SW480 (cell line): ENCODE data around the gene FFAR3.
A peak's percentile ranks its signal among the peaks of the same experiment; 100 is the strongest.
"Not testable (repeated sequence)": the region's sequence is repeated elsewhere in the genome, so short reads cannot be mapped to it uniquely, and the experiment has no call there.

Experiments used
- DNase-seq: peaks from one replicate; pipeline ENCODE4 v3.0.0-alpha.2; 2016; ENCODE audit warnings: low spot score

The FFAR3 gene

DNA sequence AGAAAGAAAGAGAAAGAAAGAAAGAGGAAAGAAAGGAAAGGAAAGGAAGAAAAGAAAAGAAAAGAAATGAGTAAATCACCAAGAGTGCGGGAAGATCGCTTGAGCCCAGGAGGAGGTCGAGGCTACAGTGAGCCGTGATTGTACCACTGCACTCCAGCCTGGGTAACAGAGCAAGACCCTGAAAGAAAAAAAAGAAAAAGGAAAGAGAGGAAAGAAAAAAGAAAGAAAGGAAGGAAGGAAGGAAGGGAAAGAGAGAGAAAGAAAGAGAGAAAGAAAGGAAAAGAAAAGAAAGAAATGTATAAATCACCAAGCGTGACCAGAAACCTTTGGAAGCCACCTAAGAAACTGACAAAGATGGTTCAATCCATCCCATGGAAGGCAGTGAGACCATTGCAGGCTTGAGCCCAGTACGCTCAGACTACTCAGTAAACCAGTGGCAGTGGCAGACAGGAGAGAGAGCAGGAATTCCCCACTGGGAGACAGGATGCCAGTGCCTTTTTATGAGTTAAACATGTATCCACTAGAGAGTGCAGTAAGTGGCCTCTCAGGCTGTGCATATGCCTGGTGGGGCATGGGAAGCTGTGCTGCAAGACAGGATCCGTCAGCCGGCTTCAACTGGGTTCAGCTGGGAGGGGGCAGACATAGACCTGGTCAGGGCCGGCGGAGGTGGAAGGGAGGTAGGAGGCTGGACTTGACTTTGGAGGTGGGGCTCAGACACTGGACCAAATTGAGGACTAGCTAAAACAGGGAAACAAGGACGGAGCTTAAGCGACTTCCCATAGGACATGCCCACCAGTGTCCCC is 17.4 kb downstream of the FFAR3 start:
- DNase-seq = peak; percentile 25

DNA sequence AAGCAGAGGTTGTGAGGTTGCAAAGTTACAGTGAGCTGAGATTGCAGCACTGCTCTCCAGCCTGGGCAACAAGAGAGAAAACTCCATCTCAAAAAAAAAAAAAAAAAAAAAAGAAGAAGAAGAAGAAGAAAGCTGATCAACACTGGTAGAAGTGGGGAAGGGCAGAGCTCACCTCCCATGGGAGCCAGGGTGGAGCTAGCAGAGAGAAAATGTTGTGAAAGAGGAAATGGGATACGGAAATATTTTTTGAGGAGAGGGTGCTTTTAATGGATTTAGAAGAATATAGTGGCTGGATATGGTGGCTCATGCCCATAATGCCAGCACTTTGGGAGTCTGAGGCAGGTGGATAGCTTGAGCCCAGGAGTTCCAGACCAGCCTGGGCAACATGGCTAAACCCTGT is 19.4 kb downstream of the FFAR3 start:
- no peak for DNase-seq

DNA sequence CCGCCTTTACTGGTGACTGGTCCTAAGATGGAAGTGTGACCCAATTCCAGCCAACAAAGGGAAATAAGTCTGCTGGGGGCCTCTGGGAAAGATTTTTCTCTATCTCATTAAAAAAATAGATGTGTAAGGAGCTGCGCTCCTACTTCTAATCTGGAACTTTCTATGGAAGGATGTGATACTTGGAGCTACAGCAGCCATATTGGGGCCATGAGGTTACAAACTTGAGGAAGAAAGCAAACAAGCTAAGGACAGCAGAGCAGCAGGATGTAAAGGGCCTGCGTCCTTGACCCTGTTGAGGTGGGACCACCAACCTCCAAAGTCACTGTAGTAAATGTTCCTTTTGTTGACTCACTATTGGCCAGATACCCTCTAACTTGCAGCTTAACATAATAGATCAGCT is 20.1 kb downstream of the FFAR3 start:
- DNase-seq = no peak

- DNase-seq = not testable (repeated sequence)
These were observed 21.3 kb downstream of the FFAR3 start for GRCh38 chr19:35379545-35379944.

- DNase-seq = no peak
These were observed 21.7 kb downstream of the FFAR3 start for GRCh38 chr19:35379992-35380391.

DNA sequence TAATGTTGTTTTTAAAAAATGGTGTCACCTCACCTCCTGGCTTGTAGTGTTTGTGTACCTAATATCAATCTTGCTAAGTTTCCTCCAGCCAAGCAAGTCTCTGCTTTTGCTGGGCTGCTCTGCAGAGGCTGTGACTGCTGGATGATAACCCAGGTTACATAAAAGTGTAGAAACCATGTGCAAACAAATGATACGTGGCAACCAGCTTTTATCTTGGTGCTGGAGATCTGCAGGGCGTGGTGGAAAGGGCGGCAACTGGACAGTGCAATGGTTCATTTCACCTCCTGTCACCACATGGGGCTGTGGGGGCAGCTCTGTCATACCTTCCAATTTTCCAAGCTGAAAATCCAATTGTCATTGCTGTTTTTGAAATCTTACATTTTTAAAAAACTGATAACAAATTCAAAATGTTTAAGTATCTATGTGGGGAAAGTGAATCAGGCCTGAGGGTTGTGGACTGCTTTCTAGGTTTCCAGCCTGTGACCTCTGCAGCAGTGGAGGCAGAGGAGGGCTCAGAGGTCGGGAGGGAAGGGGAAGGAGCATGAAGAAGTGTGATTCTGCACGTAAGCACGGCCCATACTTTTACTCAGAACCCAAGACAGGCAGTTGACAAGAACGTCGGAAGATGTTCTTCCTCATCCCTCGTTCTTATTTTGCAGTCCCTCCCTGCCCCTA is 22.3 kb downstream of the FFAR3 start:
- DNase-seq = no peak

DNA sequence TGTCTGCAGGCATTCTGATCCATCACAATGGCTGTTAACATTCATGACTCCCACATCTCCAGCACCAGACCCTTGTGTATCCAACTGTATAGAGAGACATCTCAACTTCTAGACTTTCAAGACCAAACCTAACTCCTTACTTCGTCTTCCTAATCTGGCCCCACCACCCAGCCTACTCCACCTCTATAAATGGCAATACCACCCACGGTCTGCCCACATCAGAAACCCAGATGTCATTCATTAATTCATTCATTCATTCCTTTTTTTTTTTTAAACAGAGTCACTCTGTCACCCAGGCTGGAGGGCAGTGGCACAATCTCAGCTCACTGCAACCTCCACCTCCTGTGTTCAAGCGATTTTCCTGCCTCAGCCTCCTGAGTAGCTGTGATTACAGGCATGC is 23.1 kb downstream of the FFAR3 start:
- DNase-seq = no peak

GRCh38 chr19:35381926-35382325 is 23.7 kb downstream of the FFAR3 start:
- no peak for DNase-seq

- no peak for DNase-seq
These were observed 25.3 kb downstream of the FFAR3 start for GRCh38 chr19:35383536-35383935.

DNA sequence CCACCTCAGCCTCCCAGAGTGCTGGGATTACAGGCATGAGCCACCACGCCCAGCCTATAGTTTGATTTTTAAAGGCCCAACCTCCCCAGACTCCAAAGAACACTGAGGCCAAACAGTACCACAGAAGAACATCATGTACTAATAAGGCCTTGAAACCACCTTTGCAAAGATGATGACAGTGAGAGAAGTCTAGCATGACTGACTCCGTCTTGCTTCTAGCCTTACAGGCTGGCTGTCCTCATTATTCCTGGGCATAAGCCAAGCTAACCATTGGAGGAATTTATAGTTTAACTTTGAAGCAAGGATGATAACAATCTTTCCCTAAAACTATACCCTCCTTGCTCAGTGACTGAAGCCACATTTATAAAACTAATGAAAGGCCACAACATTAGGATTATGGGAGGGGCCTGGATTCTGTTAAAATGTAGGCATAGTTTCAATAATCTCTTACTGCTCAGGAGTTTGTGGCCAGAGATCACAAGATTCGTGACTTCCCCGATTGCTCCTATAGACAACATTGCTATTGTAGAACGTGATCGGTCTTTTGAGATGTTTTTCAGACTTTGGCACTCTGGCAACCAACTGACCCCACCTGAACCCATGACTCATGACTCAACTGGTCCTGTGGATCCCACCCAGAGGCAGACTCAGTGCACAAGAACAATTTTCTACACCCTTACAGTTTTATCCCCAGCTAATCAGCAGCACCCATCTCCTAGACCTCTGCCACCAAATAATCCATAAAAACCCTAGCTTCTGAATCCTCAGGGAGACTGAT is 30.2 kb downstream of the FFAR3 start:
- DNase-seq = no peak

GRCh38 chr19:35389192-35389861 is 31.1 kb downstream of the FFAR3 start:
- DNase-seq = no peak

- no peak for DNase-seq
These were observed 34.8 kb downstream of the FFAR3 start for GRCh38 chr19:35392742-35393715.

DNA sequence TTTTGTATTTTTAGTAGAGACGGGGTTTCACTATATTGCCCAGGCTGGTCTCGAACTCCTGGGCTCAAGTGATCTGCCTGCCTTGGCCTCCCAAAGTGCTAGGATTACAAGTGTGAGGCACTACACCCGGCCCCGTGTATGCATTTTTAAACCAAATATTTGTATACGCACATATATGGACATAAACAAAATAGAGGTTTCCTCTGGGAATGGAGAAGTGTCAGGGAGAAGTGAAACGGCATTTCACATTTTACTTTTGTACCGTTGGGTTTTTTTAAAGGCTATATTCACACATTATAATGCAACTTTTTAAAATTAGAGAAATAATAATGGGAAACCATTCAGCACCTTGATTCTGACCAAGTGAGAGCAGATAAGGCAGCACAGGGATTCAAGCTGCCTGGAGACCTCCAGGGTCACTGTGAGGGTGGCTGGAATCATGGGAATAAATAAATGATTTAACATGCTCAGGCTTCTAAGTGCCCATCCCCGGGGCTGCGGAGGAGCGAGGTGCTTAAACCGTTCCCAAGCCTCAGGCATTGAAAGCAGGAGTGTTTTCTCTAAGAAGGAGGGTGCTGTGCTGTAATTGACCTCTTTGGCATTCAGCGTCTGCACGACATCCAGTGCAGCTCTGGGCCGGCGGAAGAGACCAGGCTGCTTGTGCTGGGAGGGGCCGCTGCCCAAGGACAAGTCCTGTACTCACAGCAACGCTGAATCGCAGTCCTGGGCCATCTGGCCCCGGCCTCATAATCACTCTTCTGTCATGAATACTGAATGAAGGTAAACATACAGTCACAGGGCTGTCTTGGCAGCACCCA is 37.3 kb downstream of the FFAR3 start:
- no peak for DNase-seq

GRCh38 chr19:35396240-35396885 is 38.1 kb downstream of the FFAR3 start:
- no peak for DNase-seq

DNA sequence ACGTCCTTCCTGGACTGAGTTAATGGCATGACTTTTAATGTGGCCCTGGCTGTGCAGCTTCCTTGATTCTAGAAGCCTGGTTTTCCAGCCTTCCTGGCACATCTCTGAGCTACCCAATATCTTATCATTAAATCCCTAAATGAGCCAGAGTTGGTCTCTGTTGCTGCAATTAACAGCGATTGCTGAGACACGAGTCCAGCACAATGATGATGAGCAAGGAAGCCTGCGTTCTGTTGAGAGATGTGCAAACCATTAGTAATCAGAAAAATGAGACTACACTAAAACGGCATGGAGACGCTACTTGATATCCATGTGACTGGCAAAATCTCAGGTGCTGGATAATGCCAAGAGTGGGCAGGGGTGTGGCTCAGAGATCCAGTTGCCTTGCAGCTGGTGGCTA is 38.8 kb downstream of the FFAR3 start:
- DNase-seq = no peak

DNA sequence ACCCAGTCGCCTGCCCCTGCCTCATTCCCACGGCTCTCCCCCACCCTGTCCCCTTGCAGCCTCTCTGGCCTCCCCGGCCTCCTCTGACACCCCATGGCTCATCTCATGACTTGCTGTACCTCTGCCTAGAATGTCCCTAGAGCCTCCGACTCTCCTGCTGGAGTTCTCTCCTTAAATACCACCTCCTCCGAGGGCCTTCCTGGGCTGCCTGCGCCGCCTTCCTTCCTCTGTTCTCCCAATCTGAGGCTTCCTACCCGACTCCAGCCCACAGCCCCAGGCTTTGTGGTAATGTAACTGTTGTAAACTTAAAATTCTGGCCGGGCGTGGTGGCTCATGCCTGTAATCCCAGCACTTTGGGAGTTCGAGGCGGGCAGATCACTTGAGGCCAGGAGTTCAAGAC is 40.3 kb downstream of the FFAR3 start:
- no peak for DNase-seq

DNA sequence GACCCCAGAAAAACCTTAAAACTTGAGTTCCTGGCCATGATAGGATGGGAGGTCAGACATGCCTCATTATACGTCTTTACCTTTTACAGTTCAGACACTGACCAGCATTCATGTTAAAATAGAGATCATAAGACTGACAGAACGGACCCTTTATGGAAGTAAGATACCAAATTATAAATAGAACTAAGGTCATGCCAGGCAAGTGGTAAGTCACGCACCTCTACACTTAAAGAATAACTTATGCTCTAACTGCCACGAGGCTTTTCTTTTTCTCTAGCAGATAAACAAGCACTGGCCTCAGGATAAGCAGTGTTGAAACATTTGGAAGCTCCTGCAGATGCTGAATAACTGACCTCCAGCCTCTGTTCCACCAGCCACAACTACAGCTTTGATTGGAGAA is 41.0 kb downstream of the FFAR3 start:
- DNase-seq = no peak

DNA sequence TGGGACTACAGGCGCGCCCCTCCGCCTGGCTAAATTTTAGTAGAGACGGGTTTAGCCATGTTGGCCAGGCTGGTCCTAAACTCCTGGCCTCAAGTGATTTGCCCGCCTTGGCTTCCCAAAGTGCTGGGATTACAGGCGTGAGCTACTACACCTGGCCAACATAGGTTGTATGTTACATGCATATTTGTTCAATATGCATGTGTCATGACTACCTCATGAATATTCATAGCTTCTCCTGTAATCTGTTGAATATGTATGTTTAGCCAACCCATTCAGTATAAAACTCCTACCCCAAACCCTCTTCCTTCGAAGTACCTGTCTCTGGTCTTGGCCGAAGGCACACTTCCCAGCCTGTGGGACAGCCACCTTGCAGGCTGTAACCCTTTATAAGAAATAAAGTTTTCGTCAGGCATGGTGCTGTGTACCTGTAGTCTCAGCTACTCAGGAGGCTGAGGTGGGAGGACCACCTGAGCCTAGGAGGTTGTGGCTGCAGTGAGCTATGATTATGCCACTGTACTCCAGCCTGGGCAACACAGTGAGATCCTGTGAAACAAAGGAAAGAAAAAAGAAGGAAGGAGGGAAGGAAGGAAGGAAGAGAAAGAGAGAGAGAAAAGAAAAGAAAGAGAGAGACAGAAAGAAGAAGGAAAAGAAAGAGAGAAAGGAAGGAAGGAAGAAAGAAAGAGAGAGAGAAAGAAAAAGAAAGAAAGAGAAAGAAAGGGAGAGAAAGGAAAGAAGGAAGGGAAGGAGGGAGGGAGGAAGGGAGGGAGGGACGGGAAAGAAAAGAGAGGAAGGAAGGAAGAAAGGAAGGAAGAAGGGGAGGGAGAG is 41.9 kb downstream of the FFAR3 start:
- DNase-seq = no peak

DNA sequence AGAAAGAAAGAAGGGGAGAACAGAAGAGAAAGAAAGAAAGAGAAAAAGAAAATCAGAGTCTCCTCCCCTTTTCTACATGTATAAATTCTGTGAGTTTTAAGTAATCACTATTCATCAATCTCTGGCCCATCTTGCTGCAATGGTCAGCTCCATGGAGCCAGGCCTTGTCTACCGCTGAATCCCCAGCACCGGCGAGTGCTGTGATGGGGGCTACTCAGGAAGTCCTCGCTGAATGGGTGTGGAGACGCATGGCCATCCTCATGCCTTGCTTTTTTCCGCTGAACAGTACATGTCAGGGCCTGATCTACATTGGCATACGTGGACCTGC is 42.5 kb downstream of the FFAR3 start:
- no peak for DNase-seq
